ENCODE results near the gene BRD4. TPM values are rescaled to one million over a fixed set of nuclear protein-coding genes. Genes with fewer than 3 reads are reported as not detected.

Gene BRD4
- total RNA-seq, 1 donor from 2014 or later = 136 TPM

- Mint-ChIP-seq H3K9me3 (ENCODE audit: unreplicated experiment) (no peaks in the 10 kb centered on the region), H3K4me3 (ENCODE audit: unreplicated experiment) (no peak overlapping the region), H3K27me3 (ENCODE audit: unreplicated experiment) (peaks cover 31% of the 10 kb centered on the region), H3K27ac (ENCODE audit: unreplicated experiment) (no peak overlapping the region), H3K4me1 (ENCODE audit: unreplicated experiment) (peaks cover 3% of the 10 kb centered on the region), H3K36me3 (ENCODE audit: low read depth, unreplicated experiment) (peaks cover 42% of the 10 kb centered on the region)
- no peak for DNase-seq (ENCODE audit: low spot score)
- no peak for TF ChIP-seq CTCF (IDR thresholded peaks at IDR 0.05; ENCODE audit: unreplicated experiment)
Measured at GRCh38 chr19:15241259-15241910, 91.0 kb downstream of the BRD4 start.

- TF ChIP-seq CTCF (IDR thresholded peaks at IDR 0.05; ENCODE audit: unreplicated experiment) = no peak
- no peak overlapping the region for H3K27ac Mint-ChIP-seq (ENCODE audit: unreplicated experiment)
- peaks cover 26% of the 10 kb centered on the region for H3K27me3 Mint-ChIP-seq (ENCODE audit: unreplicated experiment)
- no peak for DNase-seq (ENCODE audit: low spot score)
- no peak overlapping the region for H3K4me3 Mint-ChIP-seq (ENCODE audit: unreplicated experiment)
- H3K36me3 Mint-ChIP-seq (ENCODE audit: low read depth, unreplicated experiment) = peaks cover 44% of the 10 kb centered on the region
- no peaks in the 10 kb centered on the region for H3K9me3 Mint-ChIP-seq (ENCODE audit: unreplicated experiment)
- peaks cover 3% of the 10 kb centered on the region for H3K4me1 Mint-ChIP-seq (ENCODE audit: unreplicated experiment)
Measured at GRCh38 chr19:15240515-15240914, 91.8 kb downstream of the BRD4 start.

- peaks cover 5% of the 10 kb centered on the region for H3K4me1 Mint-ChIP-seq (ENCODE audit: unreplicated experiment)
- no peak overlapping the region for H3K27ac Mint-ChIP-seq (ENCODE audit: unreplicated experiment)
- H3K36me3 Mint-ChIP-seq (ENCODE audit: low read depth, unreplicated experiment) = peaks cover 40% of the 10 kb centered on the region
- peaks cover 28% of the 10 kb centered on the region for H3K27me3 Mint-ChIP-seq (ENCODE audit: unreplicated experiment)
- no peak for TF ChIP-seq CTCF (IDR thresholded peaks at IDR 0.05; ENCODE audit: unreplicated experiment)
- DNase-seq (ENCODE audit: low spot score) = no peak
- H3K9me3 Mint-ChIP-seq (ENCODE audit: unreplicated experiment) = no peaks in the 10 kb centered on the region
- no peak overlapping the region for H3K4me3 Mint-ChIP-seq (ENCODE audit: unreplicated experiment)
Measured at GRCh38 chr19:15239337-15239949, 92.9 kb downstream of the BRD4 start.

GRCh38 chr19:15238639-15239155 lies 93.6 kb downstream of the BRD4 start:
- Mint-ChIP-seq H3K27ac (ENCODE audit: unreplicated experiment) (no peak overlapping the region), H3K4me1 (ENCODE audit: unreplicated experiment) (peaks cover 4% of the 10 kb centered on the region), H3K4me3 (ENCODE audit: unreplicated experiment) (no peak overlapping the region), H3K9me3 (ENCODE audit: unreplicated experiment) (no peaks in the 10 kb centered on the region), H3K36me3 (ENCODE audit: low read depth, unreplicated experiment) (peaks cover 35% of the 10 kb centered on the region), H3K27me3 (ENCODE audit: unreplicated experiment) (peaks cover 31% of the 10 kb centered on the region)
- no peak for DNase-seq (ENCODE audit: low spot score)
- no peak for TF ChIP-seq CTCF (IDR thresholded peaks at IDR 0.05; ENCODE audit: unreplicated experiment)
